DND-41 (cell line): ENCODE measurements around the gene SLC5A6.

Source experiments
- EZH2 ChIP-seq: IDR thresholded peaks from 3 replicates; pipeline ENCODE4 v1.6.1; 2012; ENCODE audit warnings: borderline replicate concordance, low read depth, mild to moderate bottlenecking, moderate library complexity, low read length, inconsistent platforms; ENCODE audit not compliant: severe bottlenecking
- TF ChIP-seq, protein P1 (sequence below): IDR thresholded peaks from 2 replicates; pipeline ENCODE4 v1.5.1; 2012; ENCODE audit warnings: borderline replicate concordance, low read length, moderate library complexity, mild to moderate bottlenecking; ENCODE audit not compliant: poor library complexity, severe bottlenecking; ENCODE audit errors: extremely low read depth

DNA sequence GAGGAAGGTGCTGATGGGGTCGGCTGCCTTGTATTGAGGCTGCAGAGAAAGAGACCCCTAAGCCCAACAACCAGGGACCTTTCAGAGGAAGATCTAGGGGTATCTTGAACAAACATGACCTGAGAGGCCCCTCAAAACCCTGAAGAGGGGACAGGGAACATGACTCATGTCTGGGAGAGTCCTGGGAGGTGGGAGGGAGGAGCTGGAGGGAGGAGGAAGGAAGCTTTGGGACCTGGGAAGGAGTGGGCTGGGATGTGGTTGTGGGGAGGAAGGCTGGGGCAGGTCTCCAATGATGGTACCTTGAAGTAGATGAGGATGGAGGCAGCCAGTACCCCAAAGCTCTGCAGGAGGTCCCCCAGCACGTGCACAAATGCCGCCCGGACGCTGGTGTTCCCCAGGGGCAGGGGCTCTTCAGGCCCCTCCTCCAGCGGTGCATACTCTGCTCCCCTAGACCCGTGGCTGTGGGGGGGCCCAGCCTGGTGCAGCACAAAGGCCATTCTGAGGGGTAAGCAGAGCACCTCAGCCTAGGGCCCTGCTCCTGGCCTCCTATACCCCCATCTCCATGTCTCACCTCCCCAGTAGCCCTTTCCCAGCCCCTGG is 44.9 kb upstream of the SLC5A6 start:
- TF ChIP-seq EZH2, result no peak
- TF ChIP-seq, protein P1, sequence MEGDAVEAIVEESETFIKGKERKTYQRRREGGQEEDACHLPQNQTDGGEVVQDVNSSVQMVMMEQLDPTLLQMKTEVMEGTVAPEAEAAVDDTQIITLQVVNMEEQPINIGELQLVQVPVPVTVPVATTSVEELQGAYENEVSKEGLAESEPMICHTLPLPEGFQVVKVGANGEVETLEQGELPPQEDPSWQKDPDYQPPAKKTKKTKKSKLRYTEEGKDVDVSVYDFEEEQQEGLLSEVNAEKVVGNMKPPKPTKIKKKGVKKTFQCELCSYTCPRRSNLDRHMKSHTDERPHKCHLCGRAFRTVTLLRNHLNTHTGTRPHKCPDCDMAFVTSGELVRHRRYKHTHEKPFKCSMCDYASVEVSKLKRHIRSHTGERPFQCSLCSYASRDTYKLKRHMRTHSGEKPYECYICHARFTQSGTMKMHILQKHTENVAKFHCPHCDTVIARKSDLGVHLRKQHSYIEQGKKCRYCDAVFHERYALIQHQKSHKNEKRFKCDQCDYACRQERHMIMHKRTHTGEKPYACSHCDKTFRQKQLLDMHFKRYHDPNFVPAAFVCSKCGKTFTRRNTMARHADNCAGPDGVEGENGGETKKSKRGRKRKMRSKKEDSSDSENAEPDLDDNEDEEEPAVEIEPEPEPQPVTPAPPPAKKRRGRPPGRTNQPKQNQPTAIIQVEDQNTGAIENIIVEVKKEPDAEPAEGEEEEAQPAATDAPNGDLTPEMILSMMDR, result no peak
